K562 (cell line): ENCODE data around the gene AP2S1. TPM values are rescaled to one million over a fixed set of nuclear protein-coding genes. Genes with fewer than 3 reads are reported as not detected.

Experiments used
- ATAC-seq: fragments of 200-7000 bp; cut with Tn5 transposase; 3 replicates; pipeline ENCODE4 v1.9.1; 2020; ENCODE audit warnings: moderate library complexity
- BruUV-seq: library from RNA; stranded (reverse); fragments of 400-500 nt; replicated peaks from 2 replicates; lab custom pipeline; 2021; lab: Mats Ljungman, UMichigan
- CTCF ChIA-PET: fragments of 300-600 bp; formaldehyde crosslinking; extraction: SDS; loops from one replicate; lab custom pipeline; 2021; ENCODE audit warnings: low intra/inter-chr PET ratio; lab: Yijun Ruan, JAX
- POLR2A ChIA-PET: fragments of 300-600, 350-650 bp; sonication (Branson Sonifier 250); formaldehyde crosslinking; extraction: SDS; loops from one replicate; lab custom pipeline; 2021; ENCODE audit warnings: antibody characterized with exemption, inconsistent platforms; lab: Yijun Ruan, JAX
- DNase-seq, 4 experiments: peaks; one replicate each; pipeline versions ENCODE4 v3.0.0 to v3.0.0-alpha.2; 2011 to 2018; ENCODE audit warnings: low spot score in 3 of 4, mixed read lengths in 3 of 4; ENCODE audit errors: extremely low read depth in 1 of 4
- FAIRE-seq: peaks from 2 replicates; lab custom pipeline; 2011; peaks lifted over from hg19 to GRCh38; lab: Jason Lieb, UNC
- H2AFZ ChIP-seq: 2 replicates; pipeline ENCODE4 v1.6.0; 2011; ENCODE audit warnings: low read depth, low read length, control low read depth, inconsistent platforms
- H3K27ac ChIP-seq: fragments of 200-600 bp; 3 replicates; pipeline ENCODE4 v1.8.0; 2011; ENCODE audit warnings: low read depth, mild to moderate bottlenecking, control low read depth, inconsistent platforms, low read length, moderate library complexity, mixed read lengths; ENCODE audit errors: extremely low read depth
- H3K27me3 ChIP-seq, 2 experiments: fragments of 300-600 bp in 1 of 2; 2 replicates in 1 of 2; 3 replicates in 1 of 2; pipeline versions ENCODE4 v1.6.0 to v1.8.0; 2011; ENCODE audit warnings: inconsistent platforms in 2 of 2, low read length in 2 of 2, mild to moderate bottlenecking in 1 of 2, mixed read lengths in 1 of 2, moderate library complexity in 1 of 2; ENCODE audit not compliant: control insufficient read depth in 2 of 2, insufficient read depth in 2 of 2
- H3K36me3 ChIP-seq: fragments of 300-600 bp; 3 replicates; pipeline ENCODE4 v1.8.0; 2011; ENCODE audit warnings: mild to moderate bottlenecking, low read length, inconsistent platforms; ENCODE audit not compliant: control insufficient read depth, insufficient read depth
- H3K4me1 ChIP-seq, 2 experiments: fragments of 200-600 bp in 1 of 2; replicated peaks in 1 of 2; 2 replicates in 1 of 2; 3 replicates in 1 of 2; pipeline versions ENCODE4 v1.5.1 to v1.8.0; 2011; ENCODE audit warnings: inconsistent platforms in 2 of 2, low read length in 2 of 2, mild to moderate bottlenecking in 1 of 2, mixed read lengths in 1 of 2, moderate library complexity in 1 of 2; ENCODE audit not compliant: control insufficient read depth in 2 of 2, insufficient read depth in 2 of 2
- H3K4me2 ChIP-seq: 2 replicates; pipeline ENCODE4 v1.6.1; 2011; ENCODE audit warnings: low read length, control low read depth, inconsistent platforms, mixed read lengths; ENCODE audit not compliant: insufficient read depth
- H3K4me3 ChIP-seq: fragments of 200-600 bp; sonication (generic), shearing (Covaris generic); 2 replicates; pipeline ENCODE4 v1.5.1; 2016; ENCODE audit warnings: control low read depth, inconsistent platforms
- H3K79me2 ChIP-seq: fragments of 200-600 bp; 3 replicates; pipeline ENCODE4 v1.8.0; 2011; ENCODE audit warnings: low read length, inconsistent platforms; ENCODE audit not compliant: control insufficient read depth, insufficient read depth
- H3K9ac ChIP-seq, 2 experiments: 2 replicates each; pipeline versions ENCODE4 v1.6.0 to v1.6.1; 2011; ENCODE audit warnings: low read depth in 2 of 2, low read length in 2 of 2, control low read depth in 1 of 2, inconsistent platforms in 1 of 2, mild to moderate bottlenecking in 1 of 2, mixed read lengths in 1 of 2; ENCODE audit not compliant: insufficient read depth in 1 of 2
- H3K9me1 ChIP-seq: one replicate; pipeline ENCODE4 v1.6.0; 2011; ENCODE audit warnings: inconsistent platforms, mild to moderate bottlenecking, low read length, moderate library complexity; ENCODE audit not compliant: control insufficient read depth, insufficient read depth
- H3K9me3 ChIP-seq: replicated peaks from 2 replicates; pipeline ENCODE4 v1.5.1; 2011; ENCODE audit warnings: low read depth, low read length, inconsistent platforms; ENCODE audit not compliant: control insufficient read depth, insufficient read depth
- H4K20me1 ChIP-seq: replicated peaks from 2 replicates; pipeline ENCODE4 v1.6.1; 2011; ENCODE audit warnings: low read length, inconsistent platforms, mixed read lengths; ENCODE audit not compliant: control insufficient read depth, insufficient read depth
- ATF4 ChIP-seq: fragments of 450-650 bp; formaldehyde crosslinking; IDR thresholded peaks from 2 replicates; pipeline ENCODE4 v1.4.0; 2022; ENCODE audit warnings: mild to moderate bottlenecking, moderate library complexity
- CHCHD3 ChIP-seq: fragments of 250-450 bp; sonication (Bioruptor Pico); IDR thresholded peaks from 2 replicates; pipeline ENCODE4 v2.1.2; 2022; ENCODE audit warnings: mild to moderate bottlenecking
- CREB3 ChIP-seq: fragments of 450-650 bp; conservative IDR thresholded peaks from 2 replicates; pipeline ENCODE4 v1.6.1; 2016; ENCODE audit warnings: missing genetic modification characterization, low read depth, mild to moderate bottlenecking, missing compliant biosample characterization, moderate library complexity
- ESRRA ChIP-seq: fragments of 450-650 bp; IDR thresholded peaks from 2 replicates; pipeline ENCODE4 v1.6.1; 2014; ENCODE audit warnings: low read depth, mild to moderate bottlenecking, moderate library complexity, borderline replicate concordance
- HDAC2 ChIP-seq: fragments of 450-650 bp; IDR thresholded peaks from 2 replicates; pipeline ENCODE4 v1.6.1; 2016; ENCODE audit warnings: mild to moderate bottlenecking
- MAFF ChIP-seq: IDR thresholded peaks from 2 replicates; pipeline ENCODE4 v1.6.1; 2012; ENCODE audit warnings: low read length, improper control_type of control experiment
- NFE2L1 ChIP-seq: fragments of 450-650 bp; IDR thresholded peaks from 2 replicates; pipeline ENCODE4 v1.6.1; 2016; ENCODE audit warnings: missing genetic modification characterization, low read depth, mild to moderate bottlenecking, missing compliant biosample characterization, moderate library complexity, borderline replicate concordance
- NUFIP1 ChIP-seq: fragments of 450-650 bp; IDR thresholded peaks from 2 replicates; pipeline ENCODE4 v1.6.1; 2018; ENCODE audit not compliant: partially characterized antibody
- PCBP2 ChIP-seq: fragments of 200-400 bp; formaldehyde crosslinking; IDR thresholded peaks from 2 replicates; pipeline ENCODE4 v1.6.1; 2018; ENCODE audit warnings: low read length, low read depth, mild to moderate bottlenecking, moderate library complexity; ENCODE audit not compliant: poor library complexity, severe bottlenecking
- PHF20 ChIP-seq: fragments of 450-650 bp; IDR thresholded peaks from 2 replicates; pipeline ENCODE4 v1.6.1; 2018; ENCODE audit not compliant: partially characterized antibody
- POLR2H ChIP-seq: IDR thresholded peaks from 2 replicates; pipeline ENCODE4 v1.6.1; 2016; ENCODE audit warnings: missing genetic modification characterization, low read depth, mild to moderate bottlenecking, control low read depth, missing compliant biosample characterization, moderate library complexity
- ZNF764 ChIP-seq: fragments of 250-450 bp; sonication (Bioruptor Pico); IDR thresholded peaks from 2 replicates; pipeline ENCODE4 v1.4.0; 2020; ENCODE audit warnings: low read depth, mild to moderate bottlenecking, moderate library complexity
- WGBS: fragments of 100-300 bp; shearing (Covaris generic); methylation state at CpG from one replicate; pipeline ENCODE4 v1.1.6; 2016; ENCODE audit warnings: low coverage, mixed read lengths; ENCODE audit not compliant: insufficient coverage; ENCODE audit errors: missing lambda C conversion rate; 5-methylcytosine and 5-hydroxymethylcytosine counted together
- in situ Hi-C: fragments of 300-500 bp; cut with MboI; formaldehyde crosslinking; loops from 4 replicates; pipeline ENCODE4 v1.15.0; 2018; ENCODE audit warnings: inconsistent platforms, mixed read lengths
- intact Hi-C: fragments of 100-400 bp; cut with micrococcal nuclease; formaldehyde crosslinking; loops from 2 replicates; pipeline ENCODE4 v1.14.2; 2022
- polyA plus RNA-seq, 8 experiments: library from polyadenylated mRNA; depleted of rRNA in 4 of 8; stranded (reverse) in 5 of 8; unstranded in 3 of 8; fragments of >200 nt; fragmentation: Nextera tagmentation in 2 of 8; fragmentation: Illumina TruSeq in 1 of 8; extraction: Ambion mirVana in 2 of 8; extraction: Trizol in 1 of 8; gene quantifications; 2 replicates each; pipeline versions ENCODE4 v1.2.1 to v1.2.3, GENCODE V29; 2011 to 2014; ENCODE audit warnings: inconsistent platforms in 1 of 8, missing spikeins in 1 of 8
- total RNA-seq, 7 experiments: library from RNA; depleted of rRNA in 6 of 7; stranded (reverse); fragments of >200 nt in 6 of 7; fragmentation: Illumina TruSeq in 2 of 7; extraction: Trizol in 2 of 7; gene quantifications; 2 replicates each; pipeline versions ENCODE4 v1.2.1 to v1.2.3, GENCODE V29; 2011 to 2021; ENCODE audit warnings: low replicate concordance in 1 of 7

Gene AP2S1
- total and polyA plus RNA-seq, 9 of the 15 experiments (the other 6 are each of a cell fraction or from before 2014, with no cell fraction given): 32.4 to 294 (median 136) TPM

- TF ChIP-seq ZNF764: no peak
- TF ChIP-seq NFE2L1 (tag): peak; percentile 80
- peak; percentile 87 for TF ChIP-seq MAFF
- peak; percentile 25 for TF ChIP-seq NUFIP1
- TF ChIP-seq ATF4: no peak
- no peak for TF ChIP-seq CHCHD3
Observed at GRCh38 chr19:46866407-46867136, 15.9 kb upstream of the AP2S1 start (continued).

DNA sequence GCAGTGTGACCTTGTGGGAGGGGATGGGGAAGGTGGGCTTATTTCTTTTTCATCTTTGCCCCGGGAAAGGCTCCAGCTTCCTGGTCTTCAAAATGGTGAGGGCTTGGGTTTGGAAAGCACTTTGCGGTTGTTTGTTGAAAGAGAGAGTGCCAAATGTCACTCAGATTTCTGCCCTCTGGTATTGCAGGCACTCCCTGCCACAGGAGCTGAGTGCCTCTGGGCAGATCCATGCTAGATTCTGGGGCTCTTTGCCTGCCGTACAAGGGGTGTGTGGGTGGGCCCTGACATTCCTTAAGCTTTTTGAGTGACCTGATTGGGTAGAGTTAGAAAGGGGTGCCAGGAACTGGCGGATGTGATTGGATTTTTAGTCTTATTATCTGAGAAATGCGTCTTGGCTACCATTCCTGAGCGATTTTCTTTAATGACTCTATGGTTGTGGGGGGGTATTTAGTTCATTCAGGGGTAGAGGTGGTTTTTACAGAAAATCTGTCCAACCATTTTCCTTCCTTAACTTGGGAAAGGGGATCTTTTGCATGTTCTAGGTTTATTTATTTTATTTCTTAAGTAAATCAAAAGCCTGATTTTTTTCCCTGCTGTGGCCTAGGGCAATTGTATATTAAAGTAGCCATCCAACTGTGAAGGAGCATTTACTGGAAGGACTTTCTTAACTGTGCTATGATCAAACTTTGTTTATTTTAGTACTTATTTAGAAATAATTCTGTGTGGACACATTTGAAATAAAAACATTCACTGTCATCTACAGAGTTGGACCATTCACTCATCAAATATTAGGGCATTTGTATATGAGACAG lies 13.4 kb upstream of the AP2S1 start:
- Histone ChIP-seq H3K4me2 (peak overlapping the region; percentile 82), H3K4me1 (peaks cover 28 to 35% of the 10 kb centered on the region in 2 experiments; a peak in 4 of 5 replicates), H4K20me1 (peaks cover 34% of the 10 kb centered on the region), H3K27me3 (no peaks in the 10 kb centered on the region), H2AFZ (no peak overlapping the region), H3K9me1 (no peaks in the 10 kb centered on the region), H3K9me3 (no peaks in the 10 kb centered on the region), H3K36me3 (peaks cover 10% of the 10 kb centered on the region; the same call in 2 of the 3 replicates), H3K27ac (peak overlapping the region; percentile 99), H3K4me3 (peak overlapping the region; percentile 73), H3K9ac (peak overlapping the region; percentile 53 to 78; a peak in 3 of 4 replicates), H3K79me2 (peaks cover 80% of the 10 kb centered on the region)
- DNase-seq: peak in 1 of 4 experiments; percentile 35
- CTCF ChIA-PET: no interaction called here
- intact Hi-C loops: loop anchor here (5.0 to 10.0 kb wide), 3 partner anchors 63 to 381 kb away; partner anchors contain the start of gene ZC3H4
- no peak for ATAC-seq
- WGBS: 9% methylated on average over 6 of the region's 6 CpGs
- FAIRE-seq: no peak
- in situ Hi-C loops: no loop called here
- BruUV-seq: no TSS peak
- POLR2A ChIA-PET: interaction anchor here (0.6 to 2.9 kb wide), 4 partner anchors 17 to 76 kb away, joined by 3 to 11 read pairs (median 4); partner anchors contain the start of gene SLC1A5
- TF ChIP-seq CREB3: no peak
- no peak for TF ChIP-seq HDAC2
- no peak for TF ChIP-seq PCBP2
- peak; percentile 16; the same call in 1 of the 2 replicates for TF ChIP-seq POLR2H
- no peak for TF ChIP-seq ESRRA
- no peak for TF ChIP-seq PHF20
